GM12875 (cell line): ENCODE results near the gene RELN.

Experiments
- H3K4me3 ChIP-seq: one replicate; pipeline ENCODE4 v1.5.1; 2011; ENCODE audit warnings: low read depth, low read length, control low read depth
- TF ChIP-seq, protein P1 (sequence below): IDR thresholded peaks from 2 replicates; pipeline ENCODE4 v1.5.1; 2011; ENCODE audit warnings: low read depth, mild to moderate bottlenecking, control low read depth, inconsistent platforms, low read length, moderate library complexity, borderline replicate concordance; ENCODE audit not compliant: insufficient read depth

The RELN gene

DNA sequence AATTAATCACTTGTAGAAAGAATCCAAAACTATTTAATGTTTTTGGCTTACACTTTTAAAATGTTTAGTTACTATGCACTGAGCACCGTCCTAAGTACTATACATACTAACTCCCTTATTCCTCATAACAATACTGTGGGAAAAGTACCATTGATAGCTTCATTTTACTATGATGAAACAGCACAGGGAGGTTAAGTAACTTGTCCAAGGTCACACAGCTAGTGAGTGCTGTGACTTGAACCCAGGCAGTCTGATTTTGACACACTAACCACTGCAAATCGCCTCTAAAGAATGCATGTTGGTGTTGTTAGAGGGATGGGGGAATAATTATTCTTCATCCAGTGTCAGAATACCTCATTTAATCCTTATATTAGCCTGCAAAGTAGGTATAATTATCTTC, 1.9 kb upstream of the RELN start:
- TF ChIP-seq, protein P1, sequence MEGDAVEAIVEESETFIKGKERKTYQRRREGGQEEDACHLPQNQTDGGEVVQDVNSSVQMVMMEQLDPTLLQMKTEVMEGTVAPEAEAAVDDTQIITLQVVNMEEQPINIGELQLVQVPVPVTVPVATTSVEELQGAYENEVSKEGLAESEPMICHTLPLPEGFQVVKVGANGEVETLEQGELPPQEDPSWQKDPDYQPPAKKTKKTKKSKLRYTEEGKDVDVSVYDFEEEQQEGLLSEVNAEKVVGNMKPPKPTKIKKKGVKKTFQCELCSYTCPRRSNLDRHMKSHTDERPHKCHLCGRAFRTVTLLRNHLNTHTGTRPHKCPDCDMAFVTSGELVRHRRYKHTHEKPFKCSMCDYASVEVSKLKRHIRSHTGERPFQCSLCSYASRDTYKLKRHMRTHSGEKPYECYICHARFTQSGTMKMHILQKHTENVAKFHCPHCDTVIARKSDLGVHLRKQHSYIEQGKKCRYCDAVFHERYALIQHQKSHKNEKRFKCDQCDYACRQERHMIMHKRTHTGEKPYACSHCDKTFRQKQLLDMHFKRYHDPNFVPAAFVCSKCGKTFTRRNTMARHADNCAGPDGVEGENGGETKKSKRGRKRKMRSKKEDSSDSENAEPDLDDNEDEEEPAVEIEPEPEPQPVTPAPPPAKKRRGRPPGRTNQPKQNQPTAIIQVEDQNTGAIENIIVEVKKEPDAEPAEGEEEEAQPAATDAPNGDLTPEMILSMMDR, result no peak
- H3K4me3 ChIP-seq, result no peak overlapping the region

DNA sequence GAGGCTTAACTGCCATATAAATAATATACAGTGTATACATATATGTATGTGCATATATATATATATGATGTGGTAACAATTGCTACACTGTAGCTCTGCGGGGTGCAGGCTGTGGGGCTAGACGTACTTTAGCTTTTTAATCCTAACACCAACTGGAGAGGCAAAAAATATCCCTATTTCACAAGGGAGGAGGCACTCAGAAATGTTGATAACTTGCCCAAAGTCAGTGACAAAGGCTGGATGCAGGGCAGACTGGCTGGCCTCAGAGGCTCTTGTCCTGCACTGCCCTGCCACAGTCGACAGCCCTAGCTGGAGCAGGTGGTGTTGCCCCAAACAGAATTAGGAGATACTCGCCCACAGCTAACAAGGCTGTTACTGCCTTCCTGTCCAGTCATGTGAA, 1.5 kb upstream of the RELN start:
- no peak overlapping the region for H3K4me3 ChIP-seq
- TF ChIP-seq, protein P1, result no peak

DNA sequence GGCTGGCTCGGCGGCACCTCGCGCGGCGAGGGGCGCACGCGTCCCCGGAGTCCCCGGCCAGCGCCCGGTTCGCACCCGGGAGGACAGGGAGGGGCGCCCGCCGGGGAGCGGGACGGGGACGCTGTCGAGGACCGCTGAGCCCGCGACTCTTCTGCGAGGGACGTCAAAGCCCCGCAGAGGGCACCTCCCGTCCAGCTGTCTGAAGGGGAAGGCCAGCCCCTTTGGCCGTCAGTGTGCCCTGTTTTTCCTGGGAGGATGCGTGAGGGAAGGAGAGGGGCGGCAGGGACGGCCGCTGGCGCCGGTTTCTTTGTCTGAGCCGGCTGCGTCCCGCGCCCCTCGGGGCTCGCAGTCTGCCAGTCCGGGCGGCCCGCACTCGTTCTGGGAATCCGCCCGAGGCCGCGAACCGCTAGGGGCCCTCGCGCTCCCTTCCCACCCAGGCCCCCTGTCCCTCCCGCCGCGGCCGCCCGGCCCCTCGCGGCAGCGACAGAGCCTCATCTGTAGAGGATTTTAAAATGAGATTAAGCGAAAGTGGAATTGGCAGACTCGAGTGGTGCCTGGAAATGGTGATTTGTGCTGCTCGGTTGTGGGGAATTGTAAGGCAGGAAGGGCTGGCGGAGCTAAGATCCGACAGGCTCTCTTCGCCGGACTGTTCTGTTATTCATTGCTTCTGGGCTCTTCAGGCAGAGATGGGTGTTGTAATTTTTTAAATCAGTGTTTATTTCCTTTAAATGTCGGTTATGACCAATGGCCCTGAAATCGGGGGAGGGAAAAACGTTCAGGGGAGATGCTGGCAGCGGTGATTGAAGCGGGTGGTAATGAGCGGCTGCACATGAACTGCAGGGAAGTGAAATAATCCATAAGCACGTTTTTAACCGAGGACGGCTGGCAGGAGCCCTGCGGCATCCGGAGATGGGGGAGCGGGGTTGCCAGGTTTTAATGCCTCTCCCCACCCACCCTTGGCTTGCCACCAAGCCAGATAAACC, 618 bp upstream of the RELN start:
- no peak overlapping the region for H3K4me3 ChIP-seq
- TF ChIP-seq, protein P1, result no peak

DNA sequence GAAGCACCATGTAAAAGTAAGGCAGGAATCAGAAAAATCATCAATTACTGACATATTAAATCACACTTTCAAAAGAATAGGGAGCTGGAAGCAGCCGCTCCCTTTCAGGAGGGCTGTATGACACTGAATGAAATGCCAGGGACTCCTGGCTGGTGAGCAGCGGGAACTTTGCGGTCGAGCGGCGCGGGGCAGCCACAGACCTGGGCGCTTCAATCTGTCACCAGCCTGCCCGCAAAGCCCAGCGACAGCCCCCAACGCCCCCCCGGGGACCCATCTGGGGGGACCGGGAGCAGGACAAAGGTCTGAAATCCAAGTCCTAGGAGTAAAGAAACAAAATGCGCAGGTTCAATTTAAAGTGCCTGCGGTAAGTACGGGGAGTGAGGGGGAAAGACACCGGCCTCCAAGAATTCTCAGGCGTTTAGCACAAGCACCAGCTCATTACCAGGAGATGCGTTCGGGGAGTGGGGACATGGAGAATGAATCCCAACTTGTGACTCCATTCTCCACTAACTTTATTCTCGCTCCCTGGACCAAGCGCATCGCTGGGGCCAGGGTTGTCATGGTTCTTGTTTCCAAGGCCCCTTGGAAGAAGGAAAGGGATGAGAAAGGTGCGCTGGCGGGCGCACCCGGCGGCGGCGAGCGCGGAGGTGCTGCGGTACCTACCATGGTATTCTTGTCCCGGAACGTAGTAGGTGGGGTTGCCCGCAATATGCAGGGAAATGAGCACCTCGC, 824 bp downstream of the RELN start:
- no peak overlapping the region for H3K4me3 ChIP-seq
- TF ChIP-seq, protein P1, result no peak

DNA sequence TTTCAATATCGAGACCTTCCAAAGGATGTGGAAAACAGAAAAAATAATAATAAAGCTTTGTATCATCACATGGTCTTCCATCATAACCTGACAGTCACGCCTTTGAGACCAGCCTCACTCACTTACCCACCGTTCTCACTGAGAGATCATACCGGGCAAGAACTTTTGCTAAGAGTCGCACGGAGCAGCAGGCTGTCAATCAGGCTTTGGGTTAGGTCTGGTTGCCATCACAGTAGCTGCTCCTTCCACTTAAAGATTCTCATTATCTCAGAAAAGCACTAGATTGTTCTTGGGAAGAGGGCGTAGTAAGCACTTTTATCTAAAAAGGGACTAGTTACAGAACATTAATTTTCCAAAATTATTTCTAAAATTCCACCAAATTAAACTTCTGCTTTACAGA, 2.0 kb downstream of the RELN start:
- no peak overlapping the region for H3K4me3 ChIP-seq

DNA sequence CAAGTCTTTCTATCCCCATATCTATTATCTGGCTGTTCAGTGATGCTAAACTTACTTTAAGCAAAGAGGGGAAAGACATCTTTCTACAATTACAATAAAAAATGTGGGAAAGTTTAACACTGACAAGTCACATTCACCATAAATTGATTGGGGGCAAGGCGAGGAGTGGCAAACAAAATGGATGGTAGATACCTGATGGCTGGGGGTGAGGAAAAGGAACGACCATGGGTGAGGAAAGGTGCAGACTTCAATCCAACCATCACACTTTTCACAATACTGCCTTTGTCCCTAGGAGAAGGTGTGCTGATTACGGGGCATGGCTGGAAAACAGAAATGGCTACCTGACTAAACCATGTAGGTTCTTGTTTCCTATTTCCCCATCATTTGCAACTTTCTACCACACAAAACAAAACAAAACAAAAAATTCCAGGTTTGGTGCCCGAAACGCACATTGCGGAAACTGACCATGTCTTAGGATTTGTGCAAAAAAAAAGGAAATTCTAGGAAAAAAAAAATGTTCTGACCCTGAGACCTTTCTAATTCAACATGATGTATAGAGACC, 3.8 kb downstream of the RELN start:
- no peak overlapping the region for H3K4me3 ChIP-seq
- TF ChIP-seq, protein P1, result no peak

More for the DNA sequence above, 2.0 kb downstream of the RELN start:
- TF ChIP-seq, protein P1, result no peak
